Activated naive CD4-positive, alpha-beta T cell treated with Interleukin-2 at 50 U/mL for 16 hours (primary cell): ENCODE results near the gene RELN.
"Not testable (repeated sequence)": the region's sequence is repeated elsewhere in the genome, so short reads cannot be mapped to it uniquely, and the experiment has no call there.

Experiments
- DNase-seq: peaks from one replicate; pipeline ENCODE4 v3.0.0-alpha.2; 2020

The RELN gene

DNA sequence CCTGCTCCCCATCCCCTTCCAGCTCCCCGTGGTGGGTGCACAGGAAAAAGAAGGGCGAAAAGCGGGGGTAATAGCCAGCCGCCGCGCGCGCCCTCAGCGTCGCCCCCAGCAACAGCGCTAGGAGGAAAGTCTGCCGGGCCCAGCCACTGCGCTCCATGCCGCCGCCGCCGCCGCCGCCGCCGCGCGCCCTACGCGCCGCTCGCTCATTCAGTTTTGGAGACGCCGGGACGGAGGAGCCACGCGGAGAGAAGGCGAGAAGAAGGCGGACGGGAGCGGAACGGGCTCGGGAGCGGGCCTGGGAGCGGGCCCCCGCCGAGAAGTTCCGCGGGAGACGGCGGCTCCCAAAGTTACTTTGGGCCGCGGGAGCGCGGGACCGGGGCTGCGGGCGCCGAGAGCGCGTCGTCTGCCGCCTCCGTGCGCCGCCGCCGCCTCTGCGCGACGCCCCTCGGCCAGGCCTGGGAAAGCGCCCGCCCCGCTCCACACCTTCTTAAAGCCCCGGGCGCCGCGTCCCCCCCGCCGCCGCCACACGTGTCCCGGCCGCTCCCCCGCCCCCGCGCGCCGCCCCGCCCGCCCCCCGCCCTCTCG is at the start of gene RELN:
TSS of gene RELN (minus strand) at position 459 of the 585 bp plus-strand sequence. CDS start at position 157, 302 bp downstream.
- no peak for DNase-seq

DNA sequence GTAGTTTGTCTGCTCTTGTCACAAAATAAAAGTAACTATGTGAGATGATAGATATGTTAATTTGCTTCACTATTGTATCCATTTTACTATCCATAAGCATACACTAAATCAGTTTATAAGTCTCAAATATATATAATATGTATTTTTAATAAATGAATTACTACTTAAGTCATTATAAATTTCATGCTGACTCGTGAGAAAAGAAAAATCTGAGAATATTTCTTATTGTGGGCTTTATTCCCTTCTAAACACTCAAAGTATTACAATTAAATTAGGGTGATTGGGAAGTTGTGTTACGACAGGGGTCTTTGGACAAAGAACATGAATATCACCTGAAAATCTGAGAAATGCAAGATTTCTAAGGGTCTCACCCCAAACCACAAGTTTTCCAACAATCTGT is 48.7 kb upstream of the RELN start:
- no peak for DNase-seq

DNA sequence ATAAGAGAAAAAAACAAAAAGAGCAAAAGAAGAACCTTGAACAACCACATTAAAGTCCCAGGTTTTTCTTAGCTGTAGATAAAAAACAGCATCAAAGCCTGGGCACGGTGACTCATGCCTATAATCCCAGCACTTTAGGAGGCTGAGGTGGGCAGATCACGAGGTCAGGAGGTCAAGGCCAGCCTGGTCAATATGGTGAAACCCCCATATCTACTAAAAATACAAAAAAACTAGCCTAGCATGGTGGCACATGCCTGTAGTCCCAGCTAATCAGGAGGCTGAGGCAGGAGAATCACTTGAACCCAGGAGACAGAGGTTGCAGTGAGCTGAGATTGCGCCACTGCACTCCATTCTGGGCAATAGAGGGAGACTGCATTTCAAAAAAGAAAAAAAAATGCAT is 47.4 kb upstream of the RELN start:
- DNase-seq, result not testable (repeated sequence)

GRCh38 chr7:104035351-104035750 is 45.9 kb upstream of the RELN start:
- DNase-seq, result no peak

DNA sequence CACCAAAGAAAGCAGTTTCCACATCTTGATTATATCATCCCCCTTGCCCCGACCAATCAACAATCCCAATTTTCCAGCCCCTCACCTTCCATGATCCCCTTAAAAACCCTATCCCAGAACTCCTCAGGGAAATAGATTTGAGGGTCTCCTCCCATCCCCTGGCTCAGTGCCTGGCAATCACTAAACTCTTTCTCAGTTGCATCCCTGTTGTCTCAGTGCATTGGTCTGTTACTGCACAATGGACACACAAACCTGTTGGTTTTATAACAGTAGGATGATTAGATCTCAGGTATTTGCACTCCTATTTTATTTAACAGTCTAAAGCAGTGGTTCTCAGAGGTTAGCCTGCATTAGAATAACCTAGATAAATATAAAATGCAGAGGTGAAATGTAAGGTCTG is 45.2 kb upstream of the RELN start:
- DNase-seq, result no peak

- DNase-seq, result no peak
These were observed 44.4 kb upstream of the RELN start for GRCh38 chr7:104033837-104034236.

- DNase-seq, result no peak
These were observed 43.0 kb upstream of the RELN start for GRCh38 chr7:104032486-104032885.

- no peak for DNase-seq
These were observed 40.3 kb upstream of the RELN start for GRCh38 chr7:104029765-104030164.

DNA sequence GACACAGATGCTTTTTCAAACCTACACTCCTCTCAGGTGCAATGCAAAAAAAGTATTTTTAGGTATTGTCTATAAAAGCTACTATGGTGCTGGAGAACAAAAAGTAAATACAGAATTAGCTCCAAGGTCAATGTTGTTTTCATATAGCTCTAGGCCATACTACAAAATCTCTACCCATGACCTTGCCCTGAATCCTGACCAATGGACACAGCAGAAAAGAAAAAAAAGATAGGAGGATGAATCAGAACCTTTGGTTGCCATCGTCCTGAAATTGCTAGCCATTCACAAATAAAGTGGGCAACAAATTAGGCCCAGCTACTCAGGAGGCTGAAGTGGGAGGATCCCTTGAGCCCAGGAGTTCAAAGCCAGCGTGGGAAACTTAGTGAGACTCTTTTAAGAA is 35.2 kb upstream of the RELN start:
- no peak for DNase-seq

DNA sequence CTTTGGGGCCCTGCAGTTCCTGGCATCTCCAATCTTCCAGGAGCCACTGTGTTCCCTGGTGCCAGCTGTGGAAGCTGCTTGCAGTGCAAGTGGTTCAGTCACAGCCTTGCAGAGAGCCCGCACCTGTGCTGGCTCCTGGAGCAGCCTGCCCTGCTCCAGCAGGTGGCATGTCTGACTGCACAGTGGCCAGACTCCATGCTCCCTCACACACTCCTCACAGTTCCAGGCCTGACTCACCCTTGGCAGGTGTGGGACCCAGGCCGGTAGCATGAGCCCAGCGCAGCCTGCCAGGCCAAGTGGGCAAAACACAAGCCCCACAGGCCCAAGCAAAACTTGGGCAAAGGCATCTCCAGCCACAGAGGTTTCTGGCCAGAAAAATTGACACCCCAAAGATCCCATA is 33.6 kb upstream of the RELN start:
- DNase-seq, result no peak

- no peak for DNase-seq
These were observed 29.0 kb upstream of the RELN start for GRCh38 chr7:104018425-104018824.

DNA sequence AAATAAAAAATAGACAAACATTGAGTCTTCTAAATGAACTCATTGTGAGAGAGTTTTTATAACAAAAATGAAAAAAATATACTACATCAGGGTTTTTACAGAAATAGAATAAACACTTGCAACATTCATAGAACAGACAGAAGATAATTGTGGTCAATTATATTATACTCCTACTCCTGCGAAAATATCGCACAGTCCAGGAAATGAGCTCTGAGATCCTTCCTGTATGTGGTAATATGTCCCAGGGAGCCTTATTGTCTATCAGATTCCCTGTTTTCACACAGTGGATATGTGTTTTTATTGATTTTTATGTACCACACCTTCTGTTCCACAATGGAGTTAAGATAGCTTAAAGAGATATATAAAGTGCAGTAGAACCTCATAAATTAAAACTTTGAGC is 27.5 kb upstream of the RELN start:
- no peak for DNase-seq

DNA sequence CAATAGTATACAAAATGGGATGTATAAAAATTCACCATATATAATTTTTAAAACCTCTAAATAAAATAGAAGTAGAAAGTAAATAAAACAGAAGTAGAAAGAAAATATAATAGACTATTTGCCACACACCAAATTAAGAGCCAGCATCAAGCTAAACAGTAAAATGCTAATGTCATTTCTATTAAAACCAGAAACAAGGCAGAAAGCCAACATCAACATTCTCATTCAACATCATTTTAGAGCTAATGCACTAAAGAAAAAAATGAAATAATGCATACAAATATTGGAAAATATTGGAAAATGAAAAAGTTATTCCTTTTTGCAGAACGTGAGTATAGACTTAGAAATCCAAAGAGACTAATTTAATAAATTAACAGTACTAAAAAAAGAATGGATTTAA is 23.4 kb upstream of the RELN start:
- DNase-seq, result no peak

- DNase-seq, result no peak
These were observed 22.4 kb upstream of the RELN start for GRCh38 chr7:104011829-104012228.

DNA sequence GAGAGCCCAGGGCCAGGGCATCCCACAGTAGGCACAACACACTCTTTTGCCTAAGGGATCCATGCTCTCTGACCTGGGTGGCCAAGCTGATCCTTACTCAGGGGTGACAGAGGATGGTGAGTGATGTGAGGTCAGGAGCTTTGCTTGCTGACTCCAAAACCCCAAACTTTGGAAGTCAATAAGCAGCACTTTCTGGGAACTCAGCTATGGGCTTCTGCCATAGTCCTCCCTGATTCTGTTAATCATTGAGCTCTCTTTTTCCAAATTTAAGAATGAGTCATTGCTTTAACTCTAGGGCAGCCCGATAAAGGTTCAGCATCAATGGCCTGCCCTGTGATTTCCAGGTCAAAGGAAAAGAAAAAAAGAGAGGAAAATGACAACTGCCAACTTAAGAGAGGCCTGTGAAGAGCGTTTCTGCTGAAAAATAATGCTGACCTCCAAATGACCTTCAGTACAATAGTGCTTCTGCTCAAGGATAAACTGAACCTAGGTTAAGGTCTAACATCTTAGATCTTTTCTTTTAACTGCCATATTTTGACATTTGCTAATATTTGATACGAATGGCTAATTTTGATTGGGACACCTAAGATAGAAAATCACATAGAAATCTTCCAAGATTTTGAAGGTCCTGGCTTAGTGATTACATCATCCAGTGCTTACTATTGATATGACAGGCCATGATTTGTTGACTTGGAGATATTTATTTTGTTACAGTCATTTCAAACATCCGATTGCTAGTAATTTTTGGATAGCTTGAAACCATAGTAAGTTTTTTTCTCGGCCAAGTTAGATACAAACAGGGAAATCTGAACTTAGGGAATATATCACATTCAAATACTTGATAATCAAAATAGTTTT is 20.8 kb upstream of the RELN start:
- DNase-seq, result no peak

DNA sequence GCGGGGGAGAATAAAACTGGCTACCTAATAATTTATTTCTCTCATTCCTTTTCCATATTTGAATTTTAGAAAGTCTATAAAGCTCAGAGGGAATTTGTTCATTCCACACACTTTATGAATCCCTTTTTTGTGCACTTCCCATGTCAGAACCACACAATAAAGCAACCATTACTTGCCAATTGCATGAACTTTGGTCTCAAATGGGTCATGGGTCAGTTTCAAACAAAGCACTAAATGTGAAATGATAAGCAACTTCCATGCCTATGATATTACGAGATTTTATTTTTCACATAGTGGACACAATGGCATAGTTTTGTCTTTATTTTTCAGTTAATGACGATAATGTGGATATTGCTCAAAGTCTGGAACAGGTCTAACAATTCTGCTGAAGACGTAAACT is 18.6 kb upstream of the RELN start:
- no peak for DNase-seq

GRCh38 chr7:104007614-104008013 is 18.2 kb upstream of the RELN start:
- DNase-seq, result no peak

GRCh38 chr7:104005197-104005596 is 15.7 kb upstream of the RELN start:
- no peak for DNase-seq

GRCh38 chr7:103996639-103997038 is 7.2 kb upstream of the RELN start:
- no peak for DNase-seq

- DNase-seq, result no peak
These were observed 6.6 kb upstream of the RELN start for GRCh38 chr7:103996017-103996551.

GRCh38 chr7:103995554-103995953 is 6.1 kb upstream of the RELN start:
- DNase-seq, result no peak

DNA sequence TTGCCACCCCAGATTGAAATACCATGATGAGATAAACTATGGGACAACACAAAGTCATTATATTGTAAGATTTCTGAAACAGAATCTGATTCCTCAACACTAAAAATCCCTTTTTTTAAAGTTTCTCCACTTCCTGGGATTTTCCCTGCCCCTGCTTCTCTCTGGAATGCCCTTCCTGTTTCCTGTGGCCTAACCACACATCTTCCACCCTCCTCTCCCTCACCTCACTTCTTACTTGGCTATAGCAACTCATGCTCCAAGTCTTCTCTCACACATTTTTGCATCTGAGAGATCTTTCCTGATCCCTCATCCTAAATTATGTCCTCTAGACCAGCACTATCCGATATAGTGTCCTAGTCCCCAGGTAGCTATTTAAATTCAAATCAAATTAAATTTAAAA is 4.1 kb upstream of the RELN start:
- DNase-seq, result no peak

DNA sequence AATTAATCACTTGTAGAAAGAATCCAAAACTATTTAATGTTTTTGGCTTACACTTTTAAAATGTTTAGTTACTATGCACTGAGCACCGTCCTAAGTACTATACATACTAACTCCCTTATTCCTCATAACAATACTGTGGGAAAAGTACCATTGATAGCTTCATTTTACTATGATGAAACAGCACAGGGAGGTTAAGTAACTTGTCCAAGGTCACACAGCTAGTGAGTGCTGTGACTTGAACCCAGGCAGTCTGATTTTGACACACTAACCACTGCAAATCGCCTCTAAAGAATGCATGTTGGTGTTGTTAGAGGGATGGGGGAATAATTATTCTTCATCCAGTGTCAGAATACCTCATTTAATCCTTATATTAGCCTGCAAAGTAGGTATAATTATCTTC is 1.9 kb upstream of the RELN start:
- DNase-seq, result no peak

- no peak for DNase-seq
These were observed 1.5 kb upstream of the RELN start for GRCh38 chr7:103990991-103991390.
